GM19463 (cell line): ENCODE results near the gene BLOC1S3.

Source experiments
- ATAC-seq: cut with Tn5 transposase; IDR thresholded peaks from one replicate; pipeline ENCODE4 v1.9.1; 2021; ENCODE audit warnings: mild to moderate bottlenecking, moderate library complexity; ENCODE audit not compliant: unreplicated experiment

Gene BLOC1S3

DNA sequence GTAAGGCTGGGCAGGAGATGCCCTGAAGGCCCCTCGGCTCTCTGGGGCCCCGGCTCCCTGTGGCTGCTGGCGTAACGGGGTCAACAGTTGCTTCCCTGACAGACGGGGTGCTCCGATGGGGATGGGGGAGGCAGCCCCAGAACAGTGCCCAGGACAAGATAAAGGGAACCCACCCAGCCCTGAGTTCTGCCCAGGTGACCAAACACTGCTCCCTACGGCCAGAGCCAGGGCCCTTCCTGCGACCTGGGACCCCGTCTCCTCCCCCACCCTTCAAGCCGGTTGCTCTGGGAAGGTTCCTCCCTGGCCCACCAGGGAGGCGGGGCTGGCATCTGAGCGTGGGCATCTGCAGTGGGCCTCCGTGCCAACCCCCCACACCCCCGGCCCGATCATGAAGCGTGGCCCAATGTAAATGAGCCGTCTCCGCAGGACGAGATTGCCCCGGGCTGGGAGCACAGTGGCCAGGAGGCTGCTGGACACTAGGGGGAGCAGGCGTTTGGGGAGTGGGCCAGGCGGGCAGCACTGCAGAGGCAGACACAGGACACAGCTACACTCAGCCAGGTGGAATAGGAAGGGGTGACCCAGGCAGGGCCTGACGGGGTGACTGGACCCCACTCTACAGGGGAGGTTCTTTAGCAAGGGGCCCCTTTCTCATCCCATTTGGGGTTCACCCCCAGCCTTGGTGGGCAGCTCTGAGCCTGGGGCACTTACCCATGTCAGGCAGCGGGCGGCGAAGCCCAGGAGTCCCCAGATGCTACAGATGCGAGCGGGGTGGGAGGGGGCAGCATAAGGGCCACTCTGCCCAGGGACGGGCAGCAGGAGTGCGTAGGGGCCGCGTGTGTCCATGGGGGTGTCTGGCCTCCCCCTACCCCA, 16.6 kb upstream of the BLOC1S3 start:
- no peak for ATAC-seq

GRCh38 chr19:45162608-45163143, 15.9 kb upstream of the BLOC1S3 start:
- ATAC-seq = no peak

- ATAC-seq = no peak
Measured at GRCh38 chr19:45163156-45163555, 15.4 kb upstream of the BLOC1S3 start.

DNA sequence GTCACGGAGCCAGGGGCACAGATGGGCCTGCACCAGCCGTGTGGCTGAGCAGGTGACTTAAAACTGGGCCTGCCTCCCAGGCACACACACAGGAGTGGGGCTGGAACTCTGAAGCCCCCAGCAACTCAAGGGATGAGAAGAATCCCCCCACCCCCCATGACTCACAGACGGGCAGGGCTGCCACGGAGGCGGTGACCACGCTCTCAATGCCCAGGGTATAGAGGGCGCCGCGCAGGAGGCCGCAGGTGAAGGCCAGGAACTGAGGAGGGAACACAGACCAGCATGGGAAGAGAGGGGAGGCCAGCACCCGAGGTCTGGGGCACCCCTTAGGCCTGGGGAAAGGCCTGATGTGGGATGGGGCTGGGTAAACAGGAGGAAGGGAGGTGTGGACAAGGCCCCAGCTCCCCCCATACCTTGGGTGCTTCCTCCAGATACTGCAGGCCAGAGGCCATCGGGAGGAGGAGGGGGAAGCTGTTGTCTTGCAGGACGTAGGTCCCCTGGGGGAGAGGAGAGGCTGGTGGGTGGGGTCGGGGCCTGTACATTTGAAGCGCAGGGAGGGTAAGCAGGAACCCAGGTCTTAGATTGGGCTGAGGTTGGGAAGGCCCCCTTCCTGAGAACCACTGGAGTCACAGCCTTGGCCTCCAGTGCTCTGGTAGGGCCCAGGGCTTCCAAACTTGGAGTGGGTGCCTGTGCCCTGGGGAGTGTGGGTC, 14.7 kb upstream of the BLOC1S3 start:
- no peak for ATAC-seq

DNA sequence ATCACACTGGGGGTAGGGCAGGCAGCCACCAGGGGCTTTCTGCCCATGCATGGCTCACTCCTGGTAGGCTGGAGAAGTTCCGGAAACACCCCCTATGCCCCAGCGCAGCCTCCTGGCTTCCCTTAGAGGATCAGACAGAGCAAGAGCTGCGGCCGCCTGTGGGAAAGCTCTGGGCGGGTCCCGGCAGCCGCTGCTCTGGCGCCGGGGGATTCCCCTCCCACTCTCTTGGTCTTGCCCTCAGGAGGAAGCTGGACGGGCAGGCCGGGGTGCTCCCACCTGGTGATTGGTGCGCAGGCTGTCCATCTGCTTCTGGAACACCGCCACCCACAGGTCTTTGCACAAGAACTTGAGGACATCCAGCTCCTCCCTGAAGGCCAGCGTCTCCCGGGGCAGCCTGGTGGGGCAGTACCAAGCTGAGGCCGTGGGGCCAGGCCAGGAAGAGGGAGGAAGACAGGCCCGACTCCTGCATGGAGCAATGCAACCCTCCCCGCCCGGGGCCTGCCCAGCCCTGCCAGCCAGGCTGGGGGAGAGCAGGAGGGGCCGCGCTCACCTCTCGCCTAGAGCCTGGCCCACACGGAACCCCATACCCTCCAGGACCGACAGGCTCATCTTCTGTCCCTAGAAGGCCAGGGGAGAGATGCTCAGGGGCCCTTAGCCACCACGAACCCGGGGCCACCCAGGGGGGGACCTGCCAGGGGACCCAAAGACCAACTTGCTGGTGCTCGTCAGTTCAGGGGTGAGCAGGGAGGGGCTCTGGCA, 13.8 kb upstream of the BLOC1S3 start:
- peak; percentile 91 for ATAC-seq

- no peak for ATAC-seq
Measured at GRCh38 chr19:45166723-45167252, 11.8 kb upstream of the BLOC1S3 start.

DNA sequence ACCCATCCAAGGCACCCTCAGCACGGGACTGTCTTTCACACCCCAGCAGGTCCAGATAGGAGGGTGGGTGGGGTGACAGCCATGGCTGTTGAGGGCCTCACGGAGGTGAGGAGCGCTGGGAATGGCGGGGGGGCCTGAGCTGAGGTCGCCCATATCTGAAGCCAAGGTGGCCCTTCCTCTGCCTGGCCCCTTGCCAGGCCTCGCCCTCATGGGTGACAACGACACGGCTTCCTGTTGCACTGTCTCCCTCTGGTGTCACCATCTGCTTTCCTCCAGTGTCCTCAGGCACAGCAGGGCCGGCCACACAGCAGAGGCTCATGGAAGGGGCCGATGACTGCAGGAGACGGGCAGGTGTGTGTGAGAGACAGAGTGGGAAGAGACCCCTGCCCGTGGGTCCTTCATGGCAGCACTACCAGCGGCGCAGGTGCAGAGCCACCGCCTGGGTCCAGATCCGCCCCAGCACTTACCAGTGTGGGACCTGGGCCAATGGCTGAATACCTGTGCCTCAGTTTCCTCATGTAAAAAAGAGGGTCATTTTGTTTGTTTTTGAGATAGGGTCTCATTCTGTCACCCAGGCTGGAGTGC, 9.7 kb upstream of the BLOC1S3 start:
- no peak for ATAC-seq

DNA sequence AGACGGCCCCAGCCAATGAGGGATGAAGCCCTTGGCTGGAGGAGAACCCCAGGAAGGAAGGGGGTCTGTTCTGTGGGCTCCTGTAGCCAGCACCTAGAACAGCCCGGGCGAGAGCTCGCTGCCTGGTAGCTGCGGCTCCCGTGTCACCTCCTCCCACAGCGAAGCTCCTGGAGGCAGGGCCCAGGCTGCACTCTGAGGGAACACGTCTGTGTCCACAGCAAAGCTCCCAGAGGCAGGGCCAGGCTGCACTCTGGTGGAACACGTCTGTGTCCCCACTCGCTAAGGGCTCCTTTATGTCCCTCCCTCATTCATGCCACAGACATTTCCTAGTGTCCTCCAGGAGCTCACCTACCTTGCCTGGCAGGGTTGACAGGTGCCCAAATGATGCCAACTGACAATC, 9.0 kb upstream of the BLOC1S3 start:
- ATAC-seq = no peak

GRCh38 chr19:45170146-45171106, 8.2 kb upstream of the BLOC1S3 start:
- ATAC-seq = no peak

- ATAC-seq = no peak
Measured at GRCh38 chr19:45171211-45171623, 7.4 kb upstream of the BLOC1S3 start.

DNA sequence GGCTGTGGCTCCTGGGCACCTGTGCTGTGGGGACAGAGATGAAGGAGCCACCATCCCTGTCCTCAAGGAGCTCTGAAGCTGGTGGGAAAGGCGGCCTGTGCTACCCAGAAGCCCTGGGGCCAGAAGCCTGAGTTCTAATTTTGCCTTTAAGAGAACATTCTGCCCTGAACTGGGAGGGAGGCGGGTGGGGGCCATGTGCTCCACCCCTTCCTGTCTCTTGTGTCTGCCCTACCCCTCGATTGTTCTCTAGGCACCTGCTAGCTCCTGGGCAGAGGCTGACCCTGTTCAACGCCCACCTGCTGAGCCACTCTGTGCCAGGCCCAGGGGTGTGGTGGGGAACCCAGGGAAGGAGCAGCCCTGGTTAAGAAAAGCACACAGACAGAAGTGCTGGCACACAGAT, 6.4 kb upstream of the BLOC1S3 start:
- ATAC-seq = no peak

- no peak for ATAC-seq
Measured at GRCh38 chr19:45172611-45173208, 5.9 kb upstream of the BLOC1S3 start.

- no peak for ATAC-seq
Measured at GRCh38 chr19:45173816-45174215, 4.8 kb upstream of the BLOC1S3 start.

DNA sequence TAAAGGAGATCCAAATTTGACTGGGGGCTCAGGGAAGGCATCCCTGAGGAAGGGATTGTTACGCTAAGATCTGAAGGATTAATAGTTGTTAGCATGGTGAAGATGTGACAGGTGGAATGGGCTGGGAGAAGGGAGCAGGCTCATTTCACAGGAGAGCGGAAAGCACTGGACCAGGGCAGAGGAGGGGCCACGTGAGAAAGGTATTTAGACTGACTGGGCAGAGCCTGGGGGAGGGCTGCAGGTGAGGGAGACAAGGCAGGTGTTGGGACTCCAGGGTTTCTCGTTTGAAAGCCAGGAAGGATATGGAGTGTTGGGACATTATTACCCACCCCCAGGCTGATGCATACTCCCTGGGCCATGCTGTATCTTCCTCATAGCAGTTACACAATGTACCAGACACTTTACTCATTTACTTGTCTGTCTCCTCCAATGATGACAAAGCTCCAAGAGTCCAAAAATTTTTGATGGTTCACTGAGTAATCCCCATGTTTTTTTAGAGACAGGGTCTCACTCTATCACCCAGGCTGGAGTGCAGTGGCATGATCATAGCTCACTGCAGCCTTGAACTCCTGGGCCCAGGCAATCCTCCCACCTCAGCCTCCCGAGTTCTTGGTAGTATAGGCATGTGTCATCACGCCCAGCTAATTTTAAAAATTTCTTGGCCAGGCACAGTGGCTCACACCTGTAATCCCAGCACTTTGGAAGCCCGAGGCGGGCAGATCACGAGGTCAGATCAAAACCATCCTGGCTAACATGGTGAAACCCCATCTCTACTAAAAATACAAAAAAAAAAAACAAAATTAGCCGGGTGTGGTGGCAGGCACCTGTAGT, 2.9 kb upstream of the BLOC1S3 start:
- no peak for ATAC-seq

GRCh38 chr19:45177817-45178261, 745 bp upstream of the BLOC1S3 start, which contains the start of gene TRAPPC6A:
Gene TRAPPC6A, minus strand, starts transcription at chr19:45178237. Its CDS starts 19 bp downstream, at chr19:45178218.
- ATAC-seq = peak; percentile 2

DNA sequence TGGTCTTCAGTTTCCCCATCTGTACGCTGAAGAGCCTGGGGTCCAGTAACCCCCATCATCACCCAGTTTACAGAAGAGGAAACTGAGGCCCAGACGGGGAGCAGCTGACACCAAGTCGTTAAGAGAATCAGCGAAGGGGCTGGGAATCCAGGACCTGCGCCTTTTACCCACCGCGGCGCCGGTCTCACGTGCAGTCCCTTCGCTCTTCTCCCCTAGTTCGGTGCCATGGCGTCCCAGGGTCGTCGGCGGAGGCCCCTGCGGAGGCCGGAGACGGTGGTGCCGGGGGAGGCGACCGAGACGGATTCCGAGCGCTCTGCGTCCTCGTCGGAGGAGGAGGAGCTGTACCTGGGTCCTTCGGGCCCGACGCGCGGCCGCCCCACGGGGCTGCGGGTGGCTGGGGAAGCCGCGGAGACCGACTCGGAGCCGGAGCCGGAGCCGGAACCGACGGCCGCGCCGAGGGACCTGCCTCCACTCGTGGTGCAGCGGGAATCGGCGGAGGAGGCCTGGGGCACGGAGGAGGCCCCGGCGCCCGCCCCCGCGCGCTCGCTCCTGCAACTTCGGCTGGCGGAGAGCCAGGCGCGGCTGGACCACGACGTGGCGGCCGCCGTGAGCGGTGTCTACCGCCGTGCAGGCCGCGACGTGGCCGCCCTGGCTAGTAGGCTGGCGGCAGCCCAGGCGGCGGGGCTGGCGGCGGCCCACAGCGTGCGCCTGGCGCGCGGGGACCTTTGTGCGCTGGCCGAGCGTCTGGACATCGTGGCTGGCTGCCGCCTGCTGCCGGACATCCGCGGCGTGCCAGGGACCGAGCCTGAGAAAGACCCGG, 698 bp downstream of the BLOC1S3 start:
- ATAC-seq = no peak

DNA sequence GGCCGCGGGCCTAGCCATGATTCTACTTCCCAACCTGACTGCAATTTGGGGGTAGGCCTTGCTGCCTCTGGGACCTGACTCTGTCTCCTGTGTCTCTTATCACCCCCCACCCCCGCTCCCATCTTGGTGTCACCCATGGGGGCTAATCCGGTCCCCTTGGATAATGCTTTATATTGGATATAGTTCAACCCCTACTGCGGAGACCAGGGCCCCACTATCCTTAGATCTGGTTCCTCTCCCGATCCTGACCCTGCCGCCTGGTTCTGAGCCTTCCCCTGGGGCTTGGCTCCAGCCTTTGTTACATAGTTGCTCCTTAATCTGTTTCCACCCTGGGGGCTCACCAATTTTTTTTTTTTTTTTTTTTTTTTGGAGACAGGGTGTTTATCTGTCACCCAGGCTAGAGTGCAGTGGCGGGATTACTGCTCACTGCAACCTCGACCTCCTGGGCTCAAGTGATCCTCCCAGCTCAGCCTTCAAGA, 1.3 kb downstream of the BLOC1S3 start:
- ATAC-seq = no peak
